Airway epithelial cell (primary cell): ENCODE data around the gene RAP2A. TPM values are rescaled to one million over a fixed set of nuclear protein-coding genes. Genes with fewer than 3 reads are reported as not detected.

ENCODE experiments used
- total RNA-seq: library from RNA; depleted of rRNA; stranded (reverse); fragments of >200 nt; gene quantifications from 2 replicates; pipeline ENCODE4 v1.2.3, GENCODE V29; 2015

RAP2A gene
- total RNA-seq = 16.8 and 19.3 TPM in 2 replicates

GRCh38 chr13:97433727-97434396 lies at the start of gene RAP2A:
TSS of gene RAP2A (plus strand) at chr13:97434169. CDS start at chr13:97434471, 302 bp downstream.

Other genes starting within 250 kb of the RAP2A start
- gene MBNL2, start 211.8 kb upstream of the RAP2A start, total RNA-seq = 16.4 and 27.7 TPM in 2 replicates